OCI-LY1 (cell line): Measurements from ENCODE around the gene ZNF521.

Source experiments
- H2AFZ ChIP-seq: fragments of 200-600 bp; sonication (generic), shearing (Covaris generic); 2 replicates; pipeline ENCODE4 v1.6.0; 2014; ENCODE audit warnings: antibody characterized with exemption, mild to moderate bottlenecking, low read length
- H3F3A ChIP-seq: fragments of 200-600 bp; sonication (generic), shearing (Covaris generic); 2 replicates; pipeline ENCODE4 v1.6.0; 2014; ENCODE audit warnings: mild to moderate bottlenecking, antibody characterized with exemption, low read length, moderate library complexity; ENCODE audit not compliant: insufficient read depth
- H3K27ac ChIP-seq: fragments of 200-600 bp; sonication (generic); 2 replicates; pipeline ENCODE4 v1.5.1; 2014; ENCODE audit warnings: low read length, mixed run types, mild to moderate bottlenecking, low read depth; ENCODE audit not compliant: poor library complexity, severe bottlenecking
- H3K27me3 ChIP-seq: fragments of 200-600 bp; sonication (generic); 2 replicates; pipeline ENCODE4 v1.6.0; 2014; ENCODE audit warnings: antibody characterized with exemption, mild to moderate bottlenecking, low read length, moderate library complexity; ENCODE audit not compliant: insufficient read depth
- H3K36me3 ChIP-seq: fragments of 200-600 bp; sonication (generic); 2 replicates; pipeline ENCODE4 v1.6.1; 2014; ENCODE audit warnings: mild to moderate bottlenecking, antibody characterized with exemption, low read length, moderate library complexity, mixed read lengths; ENCODE audit not compliant: insufficient read depth
- H3K4me1 ChIP-seq: fragments of 200-600 bp; sonication (generic); 2 replicates; pipeline ENCODE4 v1.5.1; 2014; ENCODE audit warnings: mild to moderate bottlenecking, low read length, moderate library complexity; ENCODE audit not compliant: insufficient read depth, severe bottlenecking
- H3K4me2 ChIP-seq: fragments of 200-600 bp; sonication (generic), shearing (Covaris generic); 2 replicates; pipeline ENCODE4 v1.6.1; 2014; ENCODE audit warnings: low read length
- H3K4me3 ChIP-seq: fragments of 200-600 bp; sonication (generic); 2 replicates; pipeline ENCODE4 v1.5.1; 2014; ENCODE audit warnings: low read length, low read depth, mild to moderate bottlenecking, mixed read lengths; ENCODE audit not compliant: poor library complexity, severe bottlenecking
- H3K79me2 ChIP-seq: fragments of 200-600 bp; shearing (Covaris generic); 2 replicates; pipeline ENCODE4 v1.6.1; 2016; ENCODE audit warnings: mixed run types, low read length, mixed read lengths; ENCODE audit not compliant: insufficient read depth
- H3K9ac ChIP-seq: fragments of 200-600 bp; sonication (generic), shearing (Covaris generic); 2 replicates; pipeline ENCODE4 v1.6.1; 2014; ENCODE audit warnings: mild to moderate bottlenecking, low read length, mixed read lengths
- H3K9me2 ChIP-seq: fragments of 200-600 bp; sonication (generic), shearing (Covaris generic); 2 replicates; pipeline ENCODE4 v1.6.1; 2014; ENCODE audit warnings: low read depth, mild to moderate bottlenecking, low read length, mixed read lengths
- H3K9me3 ChIP-seq: fragments of 200-600 bp; shearing (Covaris generic); 2 replicates; pipeline ENCODE4 v1.6.1; 2014; ENCODE audit warnings: low read length, mixed read lengths
- H4K20me1 ChIP-seq: fragments of 200-600 bp; sonication (generic), shearing (Covaris generic); 2 replicates; pipeline ENCODE4 v1.6.0; 2016; ENCODE audit warnings: mild to moderate bottlenecking, low read length; ENCODE audit not compliant: insufficient read depth
- EZH2 ChIP-seq: fragments of 200-600 bp; sonication (generic), shearing (Covaris generic); IDR thresholded peaks from 2 replicates; pipeline ENCODE4 v1.8.0; 2017; ENCODE audit warnings: borderline replicate concordance, mixed run types, mild to moderate bottlenecking, antibody characterized with exemption, low read length, moderate library complexity, mixed read lengths
- TF ChIP-seq, protein P1 (sequence below): fragments of 200-600 bp; sonication (generic), shearing (Covaris generic); IDR thresholded peaks from 2 replicates; pipeline ENCODE4 v1.5.1; 2017; ENCODE audit warnings: mild to moderate bottlenecking, antibody characterized with exemption, low read length, moderate library complexity, mixed read lengths

Gene ZNF521

GRCh38 chr18:25133879-25134278 is 218.1 kb downstream of the ZNF521 start:
- Histone ChIP-seq H3K9me2 (no peaks in the 10 kb centered on the region), H3K27me3 (no peaks in the 10 kb centered on the region), H3K4me1 (no peaks in the 10 kb centered on the region), H3K79me2 (no peaks in the 10 kb centered on the region), H3K4me2 (no peak overlapping the region), H3K9me3 (no peaks in the 10 kb centered on the region), H3K9ac (no peak overlapping the region), H3K27ac (no peak overlapping the region), H3F3A (no peaks in the 10 kb centered on the region), H3K36me3 (no peaks in the 10 kb centered on the region), H4K20me1 (no peaks in the 10 kb centered on the region), H2AFZ (no peak overlapping the region), H3K4me3 (no peak overlapping the region)
- TF ChIP-seq EZH2: no peak
- TF ChIP-seq, protein P1, sequence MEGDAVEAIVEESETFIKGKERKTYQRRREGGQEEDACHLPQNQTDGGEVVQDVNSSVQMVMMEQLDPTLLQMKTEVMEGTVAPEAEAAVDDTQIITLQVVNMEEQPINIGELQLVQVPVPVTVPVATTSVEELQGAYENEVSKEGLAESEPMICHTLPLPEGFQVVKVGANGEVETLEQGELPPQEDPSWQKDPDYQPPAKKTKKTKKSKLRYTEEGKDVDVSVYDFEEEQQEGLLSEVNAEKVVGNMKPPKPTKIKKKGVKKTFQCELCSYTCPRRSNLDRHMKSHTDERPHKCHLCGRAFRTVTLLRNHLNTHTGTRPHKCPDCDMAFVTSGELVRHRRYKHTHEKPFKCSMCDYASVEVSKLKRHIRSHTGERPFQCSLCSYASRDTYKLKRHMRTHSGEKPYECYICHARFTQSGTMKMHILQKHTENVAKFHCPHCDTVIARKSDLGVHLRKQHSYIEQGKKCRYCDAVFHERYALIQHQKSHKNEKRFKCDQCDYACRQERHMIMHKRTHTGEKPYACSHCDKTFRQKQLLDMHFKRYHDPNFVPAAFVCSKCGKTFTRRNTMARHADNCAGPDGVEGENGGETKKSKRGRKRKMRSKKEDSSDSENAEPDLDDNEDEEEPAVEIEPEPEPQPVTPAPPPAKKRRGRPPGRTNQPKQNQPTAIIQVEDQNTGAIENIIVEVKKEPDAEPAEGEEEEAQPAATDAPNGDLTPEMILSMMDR: no peak

DNA sequence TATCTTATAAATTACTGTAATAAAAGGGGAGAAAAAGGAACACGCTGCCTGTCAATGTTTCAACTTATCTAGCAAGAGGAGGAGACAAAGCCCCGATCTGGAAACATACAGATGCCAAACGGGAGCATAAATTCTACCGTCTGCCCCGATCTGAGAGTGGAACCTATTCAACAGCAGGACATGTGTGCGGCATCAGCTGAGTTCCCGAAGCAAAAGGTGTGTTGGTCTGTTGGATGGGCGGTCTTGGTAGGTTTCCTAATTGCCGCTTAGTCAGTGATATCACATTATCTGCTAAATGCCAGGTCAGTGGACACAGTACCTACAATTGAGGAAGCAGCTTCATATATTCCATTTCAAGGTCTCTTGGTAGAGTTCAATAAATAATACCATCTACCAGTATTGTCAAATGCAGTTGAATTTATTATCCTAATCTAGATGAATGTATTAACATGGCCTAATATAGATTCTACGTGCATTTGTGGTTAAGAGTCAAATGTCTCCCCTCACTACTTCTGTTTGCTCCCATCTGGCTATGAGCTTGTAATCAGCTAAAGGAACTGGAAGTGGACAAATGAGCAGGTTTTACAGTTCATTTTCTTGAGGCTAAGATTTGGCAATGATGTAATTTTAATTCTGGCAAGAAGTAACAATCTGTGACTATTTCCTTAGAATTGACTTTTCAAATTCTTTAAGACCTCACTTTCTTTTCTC is 219.0 kb downstream of the ZNF521 start:
- H4K20me1 ChIP-seq: no peaks in the 10 kb centered on the region
- no peaks in the 10 kb centered on the region for H3K79me2 ChIP-seq
- no peaks in the 10 kb centered on the region for H3K9me3 ChIP-seq
- no peak overlapping the region for H3K4me3 ChIP-seq
- H3K27ac ChIP-seq: no peak overlapping the region
- H3F3A ChIP-seq: no peaks in the 10 kb centered on the region
- no peak overlapping the region for H2AFZ ChIP-seq
- H3K27me3 ChIP-seq: no peaks in the 10 kb centered on the region
- H3K4me1 ChIP-seq: no peaks in the 10 kb centered on the region
- TF ChIP-seq, protein P1: no peak
- no peak for TF ChIP-seq EZH2
- no peak overlapping the region for H3K9ac ChIP-seq
- H3K9me2 ChIP-seq: no peaks in the 10 kb centered on the region
- no peaks in the 10 kb centered on the region for H3K36me3 ChIP-seq
- no peak overlapping the region for H3K4me2 ChIP-seq

DNA sequence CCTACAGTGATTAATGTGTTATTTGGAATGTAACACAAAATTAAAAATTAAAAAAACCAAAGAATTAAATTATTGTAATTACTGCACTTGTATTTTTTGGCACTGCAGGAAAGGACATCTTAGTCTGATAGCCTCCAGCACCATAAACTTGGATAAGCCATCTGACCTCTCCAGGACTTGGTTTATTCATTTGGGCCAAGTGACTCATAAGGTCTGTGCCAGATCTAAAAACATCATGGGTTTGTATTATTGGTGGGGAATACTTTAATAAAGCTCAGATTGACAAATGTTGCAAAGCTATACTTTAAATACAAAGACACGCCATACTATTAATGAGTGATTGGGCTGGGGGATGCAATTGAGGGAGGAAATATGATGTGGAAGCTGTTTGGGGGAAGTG is 225.2 kb downstream of the ZNF521 start:
- Histone ChIP-seq H3K4me1 (no peaks in the 10 kb centered on the region), H3K79me2 (no peaks in the 10 kb centered on the region), H3K27ac (no peak overlapping the region), H3K27me3 (no peaks in the 10 kb centered on the region), H3K9me2 (no peaks in the 10 kb centered on the region), H2AFZ (no peak overlapping the region), H3K4me3 (no peak overlapping the region), H4K20me1 (no peaks in the 10 kb centered on the region), H3K9ac (no peak overlapping the region), H3K36me3 (no peaks in the 10 kb centered on the region), H3F3A (no peaks in the 10 kb centered on the region), H3K9me3 (no peaks in the 10 kb centered on the region), H3K4me2 (no peak overlapping the region)
- TF ChIP-seq EZH2: no peak
- TF ChIP-seq, protein P1: no peak
